HG02588 (cell line): ENCODE results near the gene SP8.

ENCODE experiments used
- ATAC-seq: cut with Tn5 transposase; IDR thresholded peaks from one replicate; pipeline ENCODE4 v1.9.1; 2021; ENCODE audit warnings: mild to moderate bottlenecking, moderate library complexity; ENCODE audit not compliant: unreplicated experiment

Gene SP8

GRCh38 chr7:20795361-20795760 is 8.7 kb upstream of the SP8 start:
- ATAC-seq = no peak

- ATAC-seq = no peak
These were observed 8.0 kb upstream of the SP8 start for GRCh38 chr7:20794676-20795075.

- no peak for ATAC-seq
These were observed 7.2 kb upstream of the SP8 start for GRCh38 chr7:20793694-20794394.

GRCh38 chr7:20793248-20793647 is 6.6 kb upstream of the SP8 start:
- ATAC-seq = no peak

- ATAC-seq = no peak
These were observed 5.1 kb upstream of the SP8 start for GRCh38 chr7:20791538-20792434.

- no peak for ATAC-seq
These were observed 3.7 kb upstream of the SP8 start for GRCh38 chr7:20790375-20790774.

- no peak for ATAC-seq
These were observed 1.8 kb upstream of the SP8 start for GRCh38 chr7:20788420-20788990.

- ATAC-seq = no peak
These were observed 1.2 kb upstream of the SP8 start for GRCh38 chr7:20787660-20788419.

GRCh38 chr7:20786421-20786778 is 286 bp downstream of the SP8 start:
- no peak for ATAC-seq

- no peak for ATAC-seq
These were observed 655 bp downstream of the SP8 start for GRCh38 chr7:20786049-20786412.

- no peak for ATAC-seq
These were observed 1.3 kb downstream of the SP8 start for GRCh38 chr7:20785157-20786048.

- no peak for ATAC-seq
These were observed 2.1 kb downstream of the SP8 start for GRCh38 chr7:20784388-20785156.

GRCh38 chr7:20783700-20784387 is 2.8 kb downstream of the SP8 start:
- ATAC-seq = peak; percentile 65

- no peak for ATAC-seq
These were observed 3.5 kb downstream of the SP8 start for GRCh38 chr7:20783125-20783699.

GRCh38 chr7:20779041-20779440 is 7.6 kb downstream of the SP8 start:
- ATAC-seq = no peak

- peak; percentile 90 for ATAC-seq
These were observed 8.5 kb downstream of the SP8 start for GRCh38 chr7:20778063-20778721.

- ATAC-seq = peak; percentile 53
These were observed 9.2 kb downstream of the SP8 start for GRCh38 chr7:20777377-20778062.
